ENCODE data around the gene HMGN3. TPM values are rescaled to one million over a fixed set of nuclear protein-coding genes. Genes with fewer than 3 reads are reported as not detected.

HMGN3 gene
- total and polyA plus RNA-seq, 2 of the 4 experiments (the other 2 are of a cell fraction) = 6.8 to 35.5 TPM

- Histone ChIP-seq H3K23ac (ENCODE audit: low read depth, low read length) (no peak overlapping the region), H4K8ac (ENCODE audit: low read depth in 2 of 2, low read length in 2 of 2) (no peak overlapping the region), H3K9me3 (ENCODE audit: control insufficient read depth, insufficient read depth, low read length) (no peaks in the 10 kb centered on the region), H3K4ac (ENCODE audit: low read depth, low read length) (no peak overlapping the region), H2AK9ac (replicated peaks; ENCODE audit: low read depth, low read length, poor library complexity) (no peak overlapping the region), H3K18ac (ENCODE audit: low read depth, low read length) (no peak overlapping the region), H2AFZ (replicated peaks; ENCODE audit: low read length, poor library complexity) (no peak overlapping the region), H3K4me3 (ENCODE audit: insufficient read depth, low read depth, low read length) (no peak overlapping the region), H3K9me1 (ENCODE audit: insufficient read depth, low read length) (no peaks in the 10 kb centered on the region), H3K56ac (ENCODE audit: extremely low read depth, insufficient read depth, low read length) (no peak overlapping the region), H4K20me1 (ENCODE audit: insufficient read depth, low read length) (no peaks in the 10 kb centered on the region), H3K36me3 (ENCODE audit: control insufficient read depth, insufficient read depth, low read length) (no peaks in the 10 kb centered on the region), H2BK20ac (ENCODE audit: low read depth, low read length) (no peak overlapping the region), H2AK5ac (ENCODE audit: low read depth, low read length) (no peak overlapping the region), H3K79me1 (ENCODE audit: low read depth in 1 of 2, low read length in 2 of 2) (no peaks in the 10 kb centered on the region), H4K5ac (ENCODE audit: low read depth, low read length) (no peak overlapping the region), H2BK120ac (ENCODE audit: low read depth, low read length) (no peak overlapping the region), H3K9ac (ENCODE audit: low read depth, low read length) (no peak overlapping the region), H3K27ac (ENCODE audit: insufficient read depth, low read length) (no peak overlapping the region), H3K4me2 (ENCODE audit: low read depth, low read length) (no peak overlapping the region), H3K4me1 (ENCODE audit: control insufficient read depth, insufficient read depth, low read length) (no peaks in the 10 kb centered on the region), H2BK5ac (ENCODE audit: low read depth, low read length, poor library complexity, severe bottlenecking) (no peak overlapping the region), H3K14ac (replicated peaks; ENCODE audit: low read depth, low read length) (no peak overlapping the region), H3K27me3 (ENCODE audit: control insufficient read depth, insufficient read depth, low read length) (no peaks in the 10 kb centered on the region; the same call in 1 of the 2 replicates), H4K91ac (ENCODE audit: insufficient read depth, low read depth, low read length) (no peak overlapping the region), H2BK15ac (ENCODE audit: low read depth, low read length) (no peak overlapping the region)
- WGBS, 2 experiments (ENCODE audit: extremely low coverage in 2 of 2, insufficient read length in 1 of 2) = no CpG with 5 or more reads among the region's 3 CpGs
- CTCF ChIA-PET = interaction anchor here (1.0 kb wide), 1 partner anchor 11 kb away, joined by 3 read pairs; no protein-coding TSS in a partner anchor
- DNase-seq = no peak
- BruUV-seq (replicated peaks) = no TSS peak
- intact Hi-C loops (cut with micrococcal nuclease) = no loop called here
- dilution Hi-C loops (cut with HindIII; ENCODE audit: low sequenced_read_pairs, unreplicated experiment) = no loop called here
- TF ChIP-seq, protein P1, sequence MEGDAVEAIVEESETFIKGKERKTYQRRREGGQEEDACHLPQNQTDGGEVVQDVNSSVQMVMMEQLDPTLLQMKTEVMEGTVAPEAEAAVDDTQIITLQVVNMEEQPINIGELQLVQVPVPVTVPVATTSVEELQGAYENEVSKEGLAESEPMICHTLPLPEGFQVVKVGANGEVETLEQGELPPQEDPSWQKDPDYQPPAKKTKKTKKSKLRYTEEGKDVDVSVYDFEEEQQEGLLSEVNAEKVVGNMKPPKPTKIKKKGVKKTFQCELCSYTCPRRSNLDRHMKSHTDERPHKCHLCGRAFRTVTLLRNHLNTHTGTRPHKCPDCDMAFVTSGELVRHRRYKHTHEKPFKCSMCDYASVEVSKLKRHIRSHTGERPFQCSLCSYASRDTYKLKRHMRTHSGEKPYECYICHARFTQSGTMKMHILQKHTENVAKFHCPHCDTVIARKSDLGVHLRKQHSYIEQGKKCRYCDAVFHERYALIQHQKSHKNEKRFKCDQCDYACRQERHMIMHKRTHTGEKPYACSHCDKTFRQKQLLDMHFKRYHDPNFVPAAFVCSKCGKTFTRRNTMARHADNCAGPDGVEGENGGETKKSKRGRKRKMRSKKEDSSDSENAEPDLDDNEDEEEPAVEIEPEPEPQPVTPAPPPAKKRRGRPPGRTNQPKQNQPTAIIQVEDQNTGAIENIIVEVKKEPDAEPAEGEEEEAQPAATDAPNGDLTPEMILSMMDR (conservative IDR thresholded peaks at IDR 0.05; ENCODE audit: low read depth, low read length) = no peak
- no peak for ATAC-seq (ENCODE audit: low read depth)
- in situ Hi-C loops (cut with MboI; ENCODE audit: low sequenced_read_pairs) = no loop called here
- POLR2A ChIA-PET (ENCODE audit: unreplicated experiment) = no interaction called here
Measured at GRCh38 chr6:79184641-79185040, 49.8 kb downstream of the HMGN3 start.
